H1 (cell line): ENCODE results near the gene TEDC1. TPM values are rescaled to one million over a fixed set of nuclear protein-coding genes. Genes with fewer than 3 reads are reported as not detected.

Experiments used
- ASH2L ChIP-seq: fragments of 200-600, 300-600 bp; sonication (generic); IDR thresholded peaks from one replicate; pipeline ENCODE4 v1.7.1; 2017; ENCODE audit warnings: low read length
- ATF2 ChIP-seq: IDR thresholded peaks from 2 replicates; pipeline ENCODE4 v1.6.1; 2012; ENCODE audit warnings: low read length, inconsistent platforms
- BCL11A ChIP-seq, 2 experiments: IDR thresholded peaks; one replicate each; pipeline ENCODE4 v1.6.1; 2011; ENCODE audit warnings: low read depth in 2 of 2, low read length in 2 of 2, mild to moderate bottlenecking in 2 of 2
- CHD1 ChIP-seq: IDR thresholded peaks from 2 replicates; pipeline ENCODE4 v1.6.1; 2012; ENCODE audit warnings: low read depth, low read length, improper control_type of control experiment
- CTCF ChIP-seq, 3 experiments: IDR thresholded peaks; 1 replicate in 2 of 3; 2 replicates in 1 of 3; pipeline versions ENCODE4 v1.5.1 to v1.6.1; 2011; ENCODE audit warnings: low read length in 3 of 3, mild to moderate bottlenecking in 3 of 3, inconsistent platforms in 2 of 3, low read depth in 1 of 3, moderate library complexity in 1 of 3; ENCODE audit not compliant: insufficient read depth in 1 of 3; ENCODE audit errors: control extremely low read depth in 1 of 3
- E2F6 ChIP-seq: IDR thresholded peaks from 2 replicates; pipeline ENCODE4 v1.6.1; 2012; ENCODE audit warnings: inconsistent platforms
- EZH2 ChIP-seq: fragments of 200-600 bp; sonication (generic); IDR thresholded peaks from 2 replicates; pipeline ENCODE4 v1.7.1; 2012; ENCODE audit warnings: low read depth, mild to moderate bottlenecking, moderate library complexity, low read length, inconsistent platforms; ENCODE audit not compliant: severe bottlenecking
- MAFK ChIP-seq: IDR thresholded peaks from 2 replicates; pipeline ENCODE4 v1.6.1; 2012; ENCODE audit warnings: low read depth, mild to moderate bottlenecking, improper control_type of control experiment, low read length
- NANOG ChIP-seq: IDR thresholded peaks from 2 replicates; pipeline ENCODE4 v1.6.1; 2011; ENCODE audit warnings: low read length, low read depth, mild to moderate bottlenecking, inconsistent platforms; ENCODE audit not compliant: insufficient read depth, poor library complexity, severe bottlenecking
- RAD21 ChIP-seq, 2 experiments: IDR thresholded peaks in 1 of 2; conservative IDR thresholded peaks in 1 of 2; 2 replicates each; pipeline ENCODE4 v1.6.1; 2011; ENCODE audit warnings: low read depth in 2 of 2, low read length in 2 of 2, improper control_type of control experiment in 1 of 2, inconsistent platforms in 1 of 2, mild to moderate bottlenecking in 1 of 2, moderate library complexity in 1 of 2
- RFX5 ChIP-seq: IDR thresholded peaks from 2 replicates; pipeline ENCODE4 v1.6.1; 2011; ENCODE audit warnings: low read depth, low read length, improper control_type of control experiment, borderline replicate concordance
- RNF2 ChIP-seq: fragments of 200-900, 300-1000 bp; sonication (generic); IDR thresholded peaks from 2 replicates; pipeline ENCODE4 v1.7.1; 2016; ENCODE audit warnings: borderline replicate concordance, low read depth, mild to moderate bottlenecking, antibody characterized with exemption, low read length; ENCODE audit not compliant: poor library complexity, severe bottlenecking; ENCODE audit errors: missing control alignments
- SP4 ChIP-seq: IDR thresholded peaks from 2 replicates; pipeline ENCODE4 v1.6.1; 2012; ENCODE audit warnings: low read length, inconsistent platforms
- TAF7 ChIP-seq: optimal IDR thresholded peaks from 2 replicates; pipeline ENCODE3; 2011; ENCODE audit warnings: low read depth, mild to moderate bottlenecking, inconsistent platforms, low read length, moderate library complexity, borderline replicate concordance
- TBP ChIP-seq: IDR thresholded peaks from 2 replicates; pipeline ENCODE4 v1.6.1; 2011; ENCODE audit warnings: low read depth, low read length, improper control_type of control experiment
- USF2 ChIP-seq: IDR thresholded peaks from 2 replicates; pipeline ENCODE4 v1.6.1; 2011; ENCODE audit warnings: low read length, improper control_type of control experiment
- polyA plus RNA-seq, 7 experiments: library from polyadenylated mRNA; depleted of rRNA in 3 of 7; stranded (reverse) in 5 of 7; unstranded in 2 of 7; fragments of >200 nt in 5 of 7; fragments of 200-250 nt in 2 of 7; gene quantifications; 1 replicate in 5 of 7; 2 replicates in 1 of 7; 4 replicates in 1 of 7; pipeline versions ENCODE4 v1.2.1 to v1.2.3, GENCODE V29; 2011 to 2013; ENCODE audit warnings: missing spikeins in 2 of 7, mixed read lengths in 2 of 7
- total RNA-seq: library from RNA; stranded (reverse); fragmentation: NEBNext Ultra II Directional; extraction: Animal tissue kit (Norgen Biotek cat#: 25700); gene quantifications from 2 replicates; pipeline ENCODE4 v1.2.1, GENCODE V29; 2021

The TEDC1 gene
- total and polyA plus RNA-seq, 2 of the 8 experiments (the other 6 are each of a cell fraction or from before 2014, with no cell fraction given) = 5.6 to 14.8 TPM

GRCh38 chr14:105527826-105528585, 37.0 kb downstream of the TEDC1 start (continued):
- peak; percentile 58 for TF ChIP-seq ASH2L
- peak; percentile 76 to 84 for TF ChIP-seq RAD21 (IDR thresholded peaks at IDR 0.05 in 1 of 2, conservative IDR thresholded peaks at IDR 0.05 in 1 of 2; ENCODE audit: low read depth in 2 of 2, low read length in 2 of 2)
- peak; percentile 47 for TF ChIP-seq TAF7
- TF ChIP-seq NANOG = no peak
- no peak for TF ChIP-seq RFX5
- no peak for TF ChIP-seq TBP
- TF ChIP-seq EZH2 = no peak
- TF ChIP-seq ATF2 = no peak
- TF ChIP-seq CHD1 = no peak
- peak in 2 of 3 experiments; percentile 78 to 94; a peak in 3 of 4 replicates for TF ChIP-seq CTCF (IDR thresholded peaks at IDR 0.05; ENCODE audit: control extremely low read depth in 1 of 3, insufficient read depth in 1 of 3, low read depth in 1 of 3, low read length in 3 of 3)
- no peak for TF ChIP-seq MAFK
- TF ChIP-seq SP4 = no peak
- TF ChIP-seq BCL11A (IDR thresholded peaks at IDR 0.05; ENCODE audit: low read depth in 2 of 2, low read length in 2 of 2) = no peak
- peak; percentile 84 for TF ChIP-seq E2F6
- no peak for TF ChIP-seq RNF2
- no peak for TF ChIP-seq USF2
